B cell (primary cell): ENCODE data around the gene PXN. TPM values are rescaled to one million over a fixed set of nuclear protein-coding genes. Genes with fewer than 3 reads are reported as not detected.

ENCODE experiments used
- ATAC-seq: fragments of 200-7000 bp; cut with Tn5 transposase; one replicate; pipeline ENCODE4 v1.10.0; 2021; ENCODE audit warnings: low read depth, mild to moderate bottlenecking, moderate number of reproducible peaks, moderate library complexity
- CTCF ChIA-PET: fragments of 350-600 bp; sonication (Branson Sonifier 250); formaldehyde crosslinking; loops from one replicate; lab custom pipeline; 2021; ENCODE audit warnings: antibody characterized with exemption, inconsistent platforms; lab: Charles Lee
- POLR2A ChIA-PET: fragments of 350-600 bp; sonication (Branson Sonifier 250); formaldehyde crosslinking; loops from one replicate; lab custom pipeline; 2021; ENCODE audit warnings: antibody characterized with exemption; lab: Charles Lee
- DNase-seq: peaks from one replicate; pipeline ENCODE4 v3.0.0; 2013
- H2AFZ ChIP-seq: 2 replicates; pipeline ENCODE4 v1.6.1; 2012; ENCODE audit warnings: mild to moderate bottlenecking, low read depth, low read length; ENCODE audit not compliant: insufficient read depth, poor library complexity, severe bottlenecking
- H3K27ac ChIP-seq, 2 donors: 1 replicate in 1 of 2; 2 replicates in 1 of 2; pipeline ENCODE4 v1.5.1; 2012 to 2013; ENCODE audit warnings: low read length in 2 of 2, mild to moderate bottlenecking in 2 of 2, moderate library complexity in 1 of 2
- H3K27me3 ChIP-seq, 4 experiments: fragments of 200-600 bp in 1 of 4; sonication (generic) in 1 of 4; replicated peaks in 1 of 4; 1 replicate in 2 of 4; 2 replicates in 2 of 4; pipeline versions ENCODE4 v1.6.1 to v1.7.0; 2013 to 2016; ENCODE audit warnings: low read length in 3 of 4, mild to moderate bottlenecking in 2 of 4, mixed read lengths in 1 of 4, moderate library complexity in 1 of 4; ENCODE audit not compliant: insufficient read depth in 4 of 4, control insufficient read depth in 3 of 4; ENCODE audit errors: control extremely low read depth in 1 of 4
- H3K36me3 ChIP-seq, 2 experiments: replicated peaks in 1 of 2; 1 replicate in 1 of 2; 2 replicates in 1 of 2; pipeline versions ENCODE4 v1.6.1 to v1.7.1; 2013; ENCODE audit warnings: low read length in 1 of 2; ENCODE audit not compliant: insufficient read depth in 2 of 2, control insufficient read depth in 1 of 2; ENCODE audit errors: control extremely low read depth in 1 of 2, extremely low read depth in 1 of 2
- H3K4me1 ChIP-seq, 2 donors: fragments of 200-600 bp in 1 of 2; sonication (generic) in 1 of 2; 1 replicate in 1 of 2; 2 replicates in 1 of 2; pipeline versions ENCODE4 v1.5.1 to v1.6.1; 2013 to 2017; ENCODE audit warnings: low read length in 2 of 2; ENCODE audit not compliant: control insufficient read depth in 2 of 2, insufficient read depth in 2 of 2
- H3K4me2 ChIP-seq: replicated peaks from 2 replicates; pipeline ENCODE3; 2012; ENCODE audit warnings: mild to moderate bottlenecking, low read depth, low read length; ENCODE audit not compliant: poor library complexity, severe bottlenecking
- H3K4me3 ChIP-seq, 5 experiments: fragments of 200-600 bp in 1 of 5; sonication (generic) in 1 of 5; 1 replicate in 3 of 5; 2 replicates in 2 of 5; pipeline versions ENCODE4 v1.5.1 to v1.7.0; 2011 to 2016; ENCODE audit warnings: low read length in 4 of 5, mild to moderate bottlenecking in 4 of 5, low read depth in 2 of 5, control low read depth in 1 of 5, moderate library complexity in 1 of 5; ENCODE audit not compliant: insufficient read depth in 1 of 5; ENCODE audit errors: control extremely low read depth in 1 of 5, extremely low read depth in 1 of 5
- H3K79me2 ChIP-seq: fragments of 200-600 bp; sonication (generic); one replicate; pipeline ENCODE4 v1.6.0; 2016; ENCODE audit warnings: low read length; ENCODE audit not compliant: control insufficient read depth, insufficient read depth
- H3K9ac ChIP-seq: fragments of 200-600 bp; sonication (generic); 2 replicates; pipeline ENCODE4 v1.6.1; 2017; ENCODE audit warnings: mild to moderate bottlenecking, low read length, moderate library complexity
- H3K9me3 ChIP-seq, 3 donors: one replicate each; pipeline versions ENCODE4 v1.6.1 to v1.7.1; 2013; ENCODE audit warnings: low read length in 2 of 3; ENCODE audit not compliant: control insufficient read depth in 2 of 3, insufficient read depth in 1 of 3; ENCODE audit errors: control extremely low read depth in 1 of 3
- H4K20me1 ChIP-seq: 2 replicates; pipeline ENCODE4 v1.6.0; 2012; ENCODE audit warnings: mild to moderate bottlenecking, low read length; ENCODE audit not compliant: insufficient read depth, control insufficient read depth, poor library complexity, severe bottlenecking
- H3K27ac Mint-ChIP-seq: one replicate; pipeline ENCODE4 v1.8.0; 2021; ENCODE audit warnings: mixed read lengths
- H3K27me3 Mint-ChIP-seq: one replicate; pipeline ENCODE4 v1.8.0; 2021; ENCODE audit warnings: mixed read lengths
- H3K4me1 Mint-ChIP-seq: one replicate; pipeline ENCODE4 v1.8.0; 2021; ENCODE audit warnings: mixed read lengths
- H3K4me3 Mint-ChIP-seq: one replicate; pipeline ENCODE4 v1.8.0; 2021; ENCODE audit warnings: mixed read lengths
- H3K9me3 Mint-ChIP-seq: one replicate; pipeline ENCODE4 v1.8.0; 2022; ENCODE audit warnings: mixed read lengths; ENCODE audit not compliant: insufficient read depth
- EZH2 ChIP-seq: IDR thresholded peaks from 2 replicates; pipeline ENCODE4 v1.6.1; 2012; ENCODE audit warnings: borderline replicate concordance, low read depth, mild to moderate bottlenecking, moderate library complexity, low read length; ENCODE audit not compliant: insufficient read depth, poor library complexity, severe bottlenecking
- WGBS: methylation state at CpG from one replicate; pipeline ENCODE4 v1.1.5; 2013; ENCODE audit warnings: missing lambda C conversion rate; ENCODE audit not compliant: insufficient coverage; 5-methylcytosine and 5-hydroxymethylcytosine counted together
- intact Hi-C: fragments of 100-400 bp; cut with micrococcal nuclease; formaldehyde crosslinking; loops from one replicate; pipeline ENCODE4 v1.10.0; 2022
- polyA plus RNA-seq: library from polyadenylated mRNA; depleted of rRNA; stranded (reverse); fragments of >200 nt; gene quantifications from 2 replicates; pipeline ENCODE4 v1.2.3, GENCODE V29; 2012
- total RNA-seq, 2 donors: library from RNA; stranded (reverse); fragments of 120-200 nt in 1 of 2; gene quantifications; 1 replicate in 1 of 2; 2 replicates in 1 of 2; pipeline versions ENCODE4 v1.2.3 to v1.2.4, GENCODE V29; 2013 to 2022
- TF ChIP-seq, protein P1 (sequence below): fragments of 200-600 bp; IDR thresholded peaks from one replicate; pipeline ENCODE4 v1.8.0; 2022; ENCODE audit warnings: antibody characterized with exemption, mild to moderate bottlenecking

PXN gene
- total and polyA plus RNA-seq, 2 donors (not counting 1 experiment from before 2014, with no cell fraction given) = 2.0 to 3.1 TPM

DNA sequence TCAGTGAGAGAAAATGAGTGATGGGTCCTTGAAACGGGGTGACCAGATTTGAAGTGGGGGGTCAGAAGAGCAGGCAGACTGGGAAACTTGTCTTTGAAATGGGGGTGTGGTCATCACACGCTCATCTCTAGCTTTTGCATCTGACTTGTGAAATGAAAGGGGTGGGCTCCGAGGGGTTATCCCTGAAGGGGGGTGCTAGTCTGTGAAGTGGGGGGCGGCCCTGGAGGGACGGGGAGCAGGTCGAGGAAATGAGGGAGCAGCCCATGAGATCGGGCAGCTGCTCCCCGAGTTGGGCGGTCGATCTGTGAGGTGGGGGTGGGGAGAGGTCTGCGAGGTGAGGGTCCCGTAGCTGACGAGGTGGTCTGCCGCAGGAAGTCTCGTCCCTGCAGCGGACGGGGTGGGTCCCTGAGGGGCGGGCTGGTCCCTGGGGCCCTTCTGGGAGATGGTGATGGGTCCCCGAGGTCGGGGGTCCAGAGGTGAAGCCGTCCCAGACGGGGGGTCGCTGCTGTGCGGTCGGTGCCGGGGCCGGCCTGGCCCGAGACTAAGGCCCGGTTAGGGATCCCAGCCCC, 542 bp downstream of the PXN start:
- CTCF ChIA-PET = interaction anchor here (0.5 to 11.9 kb wide), 15 partner anchors 8 to 65 kb away, joined by 3 to 313 read pairs (median 5); partner anchors contain the start of genes RNU4-1, RNU4-2, RPLP0 and SIRT4
- H3K9ac ChIP-seq = peak overlapping the region; percentile 59
- peak overlapping the region; percentile 65 for H2AFZ ChIP-seq
- H3K9me3 Mint-ChIP-seq = no peaks in the 10 kb centered on the region
- TF ChIP-seq, protein P1, sequence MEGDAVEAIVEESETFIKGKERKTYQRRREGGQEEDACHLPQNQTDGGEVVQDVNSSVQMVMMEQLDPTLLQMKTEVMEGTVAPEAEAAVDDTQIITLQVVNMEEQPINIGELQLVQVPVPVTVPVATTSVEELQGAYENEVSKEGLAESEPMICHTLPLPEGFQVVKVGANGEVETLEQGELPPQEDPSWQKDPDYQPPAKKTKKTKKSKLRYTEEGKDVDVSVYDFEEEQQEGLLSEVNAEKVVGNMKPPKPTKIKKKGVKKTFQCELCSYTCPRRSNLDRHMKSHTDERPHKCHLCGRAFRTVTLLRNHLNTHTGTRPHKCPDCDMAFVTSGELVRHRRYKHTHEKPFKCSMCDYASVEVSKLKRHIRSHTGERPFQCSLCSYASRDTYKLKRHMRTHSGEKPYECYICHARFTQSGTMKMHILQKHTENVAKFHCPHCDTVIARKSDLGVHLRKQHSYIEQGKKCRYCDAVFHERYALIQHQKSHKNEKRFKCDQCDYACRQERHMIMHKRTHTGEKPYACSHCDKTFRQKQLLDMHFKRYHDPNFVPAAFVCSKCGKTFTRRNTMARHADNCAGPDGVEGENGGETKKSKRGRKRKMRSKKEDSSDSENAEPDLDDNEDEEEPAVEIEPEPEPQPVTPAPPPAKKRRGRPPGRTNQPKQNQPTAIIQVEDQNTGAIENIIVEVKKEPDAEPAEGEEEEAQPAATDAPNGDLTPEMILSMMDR = no peak
- no peak for TF ChIP-seq EZH2
- H3K27me3 ChIP-seq = peaks cover 0 to 73% (median 36%) of the 10 kb centered on the region in 4 experiments
- H3K4me3 ChIP-seq = peak overlapping the region; percentile 40 to 66 (median 60)
- POLR2A ChIA-PET = interaction anchor here (0.8 to 2.7 kb wide), 6 partner anchors 26 to 63 kb away, joined by 3 to 18 read pairs (median 9); partner anchors contain the start of genes RNU4-1, RNU4-2 and RPLP0
- no peak for ATAC-seq
- peak overlapping the region; percentile 84 for H3K4me3 Mint-ChIP-seq
- WGBS = 5% methylated on average over 29 of the region's 29 CpGs
- H3K4me1 Mint-ChIP-seq = peaks cover 24% of the 10 kb centered on the region
- H4K20me1 ChIP-seq = peaks cover 5% of the 10 kb centered on the region
- intact Hi-C loops = loop anchor here (1.0 to 2.0 kb wide), 3 partner anchors 14 to 37 kb away; partner anchors contain the start of gene RNU4-2
- peak overlapping the region; percentile 70 for H3K27ac Mint-ChIP-seq
- peak overlapping the region; percentile 90 for H3K4me2 ChIP-seq
- H3K27ac ChIP-seq = no peak overlapping the region
- no peaks in the 10 kb centered on the region for H3K36me3 ChIP-seq
- H3K27me3 Mint-ChIP-seq = peaks cover 45% of the 10 kb centered on the region
- no peaks in the 10 kb centered on the region for H3K79me2 ChIP-seq
- no peaks in the 10 kb centered on the region for H3K9me3 ChIP-seq
- peaks cover 28 to 35% of the 10 kb centered on the region in 2 donors for H3K4me1 ChIP-seq
- peak; percentile 32 for DNase-seq
